Measurements from ENCODE around the gene SH3BP5. TPM values are rescaled to one million over a fixed set of nuclear protein-coding genes. Genes with fewer than 3 reads are reported as not detected.

The SH3BP5 gene
- total RNA-seq, 2 donors from 2014 or later: 47.2 to 82.4 TPM

- TF ChIP-seq CTCF (IDR thresholded peaks at IDR 0.05): no peak
- Histone ChIP-seq H3K27ac (no peak overlapping the region), H3K27me3 (replicated peaks; ENCODE audit: insufficient read depth) (no peaks in the 10 kb centered on the region), H3K4me1 (ENCODE audit: control insufficient read depth in 1 of 2, low read depth in 2 of 2) (peaks cover 21 to 41% of the 10 kb centered on the region in 2 donors), H3K36me3 (no peaks in the 10 kb centered on the region), H3K4me3 (no peak overlapping the region), H3K9me3 (no peaks in the 10 kb centered on the region)
- ATAC-seq (ENCODE audit: insufficient number of reproducible peaks, low FRiP score, low read depth): no peak
- no peak for DNase-seq (ENCODE audit: low spot score)
Observed at GRCh38 chr3:15265655-15266509, 66.5 kb downstream of the SH3BP5 start.

- no peaks in the 10 kb centered on the region for H3K9me3 ChIP-seq
- H3K27me3 ChIP-seq (replicated peaks; ENCODE audit: insufficient read depth): no peaks in the 10 kb centered on the region
- H3K4me1 ChIP-seq (ENCODE audit: control insufficient read depth in 1 of 2, low read depth in 2 of 2): peaks cover 12 to 32% of the 10 kb centered on the region in 2 donors
- TF ChIP-seq CTCF (IDR thresholded peaks at IDR 0.05): no peak
- H3K4me3 ChIP-seq: no peak overlapping the region
- no peak overlapping the region for H3K27ac ChIP-seq
- ATAC-seq (ENCODE audit: insufficient number of reproducible peaks, low FRiP score, low read depth): no peak
- no peak for DNase-seq (ENCODE audit: low spot score)
- peaks cover 13% of the 10 kb centered on the region for H3K36me3 ChIP-seq
Observed at GRCh38 chr3:15264486-15264885, 67.9 kb downstream of the SH3BP5 start.

GRCh38 chr3:15263926-15264325 is 68.5 kb downstream of the SH3BP5 start:
- peaks cover 14% of the 10 kb centered on the region for H3K36me3 ChIP-seq
- ATAC-seq (ENCODE audit: insufficient number of reproducible peaks, low FRiP score, low read depth) (no peak), DNase-seq (ENCODE audit: low spot score) (no peak)
- no peak overlapping the region for H3K27ac ChIP-seq
- peaks cover 12 to 27% of the 10 kb centered on the region in 2 donors for H3K4me1 ChIP-seq (ENCODE audit: control insufficient read depth in 1 of 2, low read depth in 2 of 2)
- H3K9me3 ChIP-seq: no peaks in the 10 kb centered on the region
- no peak overlapping the region for H3K4me3 ChIP-seq
- TF ChIP-seq CTCF (IDR thresholded peaks at IDR 0.05): no peak
- H3K27me3 ChIP-seq (replicated peaks; ENCODE audit: insufficient read depth): no peaks in the 10 kb centered on the region

- DNase-seq (ENCODE audit: low spot score) (no peak), ATAC-seq (ENCODE audit: insufficient number of reproducible peaks, low FRiP score, low read depth) (no peak)
- no peaks in the 10 kb centered on the region for H3K27me3 ChIP-seq (replicated peaks; ENCODE audit: insufficient read depth)
- H3K4me3 ChIP-seq: no peak overlapping the region
- no peaks in the 10 kb centered on the region for H3K9me3 ChIP-seq
- peaks cover 8 to 19% of the 10 kb centered on the region in 2 donors for H3K4me1 ChIP-seq (ENCODE audit: control insufficient read depth in 1 of 2, low read depth in 2 of 2)
- no peak for TF ChIP-seq CTCF (IDR thresholded peaks at IDR 0.05)
- no peak overlapping the region for H3K27ac ChIP-seq
- peaks cover 14% of the 10 kb centered on the region for H3K36me3 ChIP-seq
Observed at GRCh38 chr3:15263120-15263519, 69.3 kb downstream of the SH3BP5 start.

- TF ChIP-seq CTCF (IDR thresholded peaks at IDR 0.05): no peak
- Histone ChIP-seq H3K9me3 (no peaks in the 10 kb centered on the region), H3K4me1 (ENCODE audit: control insufficient read depth in 1 of 2, low read depth in 2 of 2) (peaks cover 4 to 13% of the 10 kb centered on the region in 2 donors), H3K36me3 (peaks cover 14% of the 10 kb centered on the region), H3K4me3 (no peak overlapping the region), H3K27me3 (replicated peaks; ENCODE audit: insufficient read depth) (no peaks in the 10 kb centered on the region), H3K27ac (no peak overlapping the region)
- DNase-seq (ENCODE audit: low spot score): no peak
- ATAC-seq (ENCODE audit: insufficient number of reproducible peaks, low FRiP score, low read depth): no peak
Observed at GRCh38 chr3:15262021-15262420, 70.4 kb downstream of the SH3BP5 start.
